ENCODE results near the gene SLC30A2. TPM values are rescaled to one million over a fixed set of nuclear protein-coding genes. Genes with fewer than 3 reads are reported as not detected.

SLC30A2 gene
- total RNA-seq, 1 experiment from 2014 or later, result 0.23 TPM

GRCh38 chr1:26079960-26080814, 34.3 kb upstream of the SLC30A2 start:
- no TSS peak for BruUV-seq (replicated peaks)
- in situ Hi-C loops (cut with HindIII; ENCODE audit: low pct_unique_long_range_greater_than_20kb, low sequenced_read_pairs) (no loop called here), intact Hi-C loops (cut with micrococcal nuclease; ENCODE audit: unreplicated experiment) (no loop called here)
- Histone ChIP-seq H3K36me3 (ENCODE audit: control insufficient read depth, insufficient read depth, low read length) (no peaks in the 10 kb centered on the region), H3K27ac (ENCODE audit: low read length) (no peak overlapping the region), H3K4me1 (ENCODE audit: control insufficient read depth, insufficient read depth, low read length) (no peaks in the 10 kb centered on the region), H3K4me3 (ENCODE audit: low read depth in 2 of 2, low read length in 2 of 2) (no peak overlapping the region), H3K27me3 (ENCODE audit: control insufficient read depth, insufficient read depth, low read length) (no peaks in the 10 kb centered on the region; the same call in 1 of the 2 replicates), H3K9me3 (ENCODE audit: control insufficient read depth, insufficient read depth, low read depth, low read length) (no peaks in the 10 kb centered on the region)
- TF ChIP-seq REST (IDR thresholded peaks at IDR 0.05; ENCODE audit: insufficient read depth in 1 of 2, low read depth in 2 of 2, low read length in 1 of 2), result no peak
- no peak for TF ChIP-seq POLR2AphosphoS5 (IDR thresholded peaks at IDR 0.05; ENCODE audit: low read depth, low read length)
- TF ChIP-seq CTCF (IDR thresholded peaks at IDR 0.05), result no peak
- no peak for TF ChIP-seq TCF7L2 (IDR thresholded peaks at IDR 0.05; ENCODE audit: low read depth, low read length)
- TF ChIP-seq SIN3A (IDR thresholded peaks at IDR 0.05; ENCODE audit: borderline replicate concordance, insufficient read depth, low read depth, low read length), result no peak
- ATAC-seq (no peak), DNase-seq (ENCODE audit: low read depth, low spot score) (no peak)
- CTCF ChIA-PET, result no interaction called here
- POLR2A ChIA-PET, result interaction anchor here (0.6 kb wide), 1 partner anchor 10 kb away, joined by 4 read pairs; no protein-coding TSS in a partner anchor

GRCh38 chr1:26079178-26079563, 33.3 kb upstream of the SLC30A2 start:
- POLR2A ChIA-PET, result no interaction called here
- Histone ChIP-seq H3K4me3 (ENCODE audit: low read depth in 2 of 2, low read length in 2 of 2) (no peak overlapping the region), H3K27ac (ENCODE audit: low read length) (no peak overlapping the region), H3K4me1 (ENCODE audit: control insufficient read depth, insufficient read depth, low read length) (no peaks in the 10 kb centered on the region), H3K36me3 (ENCODE audit: control insufficient read depth, insufficient read depth, low read length) (no peaks in the 10 kb centered on the region), H3K9me3 (ENCODE audit: control insufficient read depth, insufficient read depth, low read depth, low read length) (no peaks in the 10 kb centered on the region), H3K27me3 (ENCODE audit: control insufficient read depth, insufficient read depth, low read length) (no peaks in the 10 kb centered on the region; the same call in 1 of the 2 replicates)
- ATAC-seq, result no peak
- intact Hi-C loops (cut with micrococcal nuclease; ENCODE audit: unreplicated experiment) (no loop called here), in situ Hi-C loops (cut with HindIII; ENCODE audit: low pct_unique_long_range_greater_than_20kb, low sequenced_read_pairs) (no loop called here)
- no TSS peak for BruUV-seq (replicated peaks)
- CTCF ChIA-PET, result no interaction called here
- no peak for DNase-seq (ENCODE audit: low read depth, low spot score)
- TF ChIP-seq CTCF (IDR thresholded peaks at IDR 0.05) (no peak), SIN3A (IDR thresholded peaks at IDR 0.05; ENCODE audit: borderline replicate concordance, insufficient read depth, low read depth, low read length) (no peak), REST (IDR thresholded peaks at IDR 0.05; ENCODE audit: insufficient read depth in 1 of 2, low read depth in 2 of 2, low read length in 1 of 2) (no peak), TCF7L2 (IDR thresholded peaks at IDR 0.05; ENCODE audit: low read depth, low read length) (no peak), POLR2AphosphoS5 (IDR thresholded peaks at IDR 0.05; ENCODE audit: low read depth, low read length) (no peak)
